HG03439 (cell line): ENCODE measurements around the gene MYBBP1A.

Experiments used
- ATAC-seq: cut with Tn5 transposase; IDR thresholded peaks from one replicate; pipeline ENCODE4 v1.9.1; 2021; ENCODE audit warnings: mild to moderate bottlenecking, moderate library complexity; ENCODE audit not compliant: unreplicated experiment

MYBBP1A gene

GRCh38 chr17:4551141-4551540 lies 4.0 kb downstream of the MYBBP1A start:
- ATAC-seq: no peak

GRCh38 chr17:4550534-4551039 lies 4.6 kb downstream of the MYBBP1A start:
- ATAC-seq: no peak

GRCh38 chr17:4549781-4550533 lies 5.2 kb downstream of the MYBBP1A start:
- no peak for ATAC-seq

- ATAC-seq: no peak
These were observed 6.3 kb downstream of the MYBBP1A start for GRCh38 chr17:4548721-4549531.

GRCh38 chr17:4548061-4548461 lies 7.1 kb downstream of the MYBBP1A start:
- no peak for ATAC-seq

GRCh38 chr17:4547118-4547906 lies 7.9 kb downstream of the MYBBP1A start:
- ATAC-seq: no peak

- no peak for ATAC-seq
These were observed 9.8 kb downstream of the MYBBP1A start for GRCh38 chr17:4545217-4545951.

GRCh38 chr17:4544951-4545216 lies 10.3 kb downstream of the MYBBP1A start:
- no peak for ATAC-seq

- ATAC-seq: no peak
These were observed 10.8 kb downstream of the MYBBP1A start for GRCh38 chr17:4544135-4544950.

- no peak for ATAC-seq
These were observed 11.6 kb downstream of the MYBBP1A start for GRCh38 chr17:4543557-4544026.

- no peak for ATAC-seq
These were observed 12.4 kb downstream of the MYBBP1A start for GRCh38 chr17:4542726-4543191.

GRCh38 chr17:4542003-4542725 lies 13.0 kb downstream of the MYBBP1A start:
- no peak for ATAC-seq

GRCh38 chr17:4541328-4542002 lies 13.7 kb downstream of the MYBBP1A start:
- no peak for ATAC-seq

- no peak for ATAC-seq
These were observed 14.4 kb downstream of the MYBBP1A start for GRCh38 chr17:4540687-4541327.

GRCh38 chr17:4540224-4540651 lies 14.9 kb downstream of the MYBBP1A start:
- ATAC-seq: no peak

GRCh38 chr17:4539576-4540223 lies 15.5 kb downstream of the MYBBP1A start:
- ATAC-seq: no peak

GRCh38 chr17:4539025-4539424 lies 16.2 kb downstream of the MYBBP1A start:
- ATAC-seq: no peak
